ENCODE data around the gene RAB9B.

RAB9B gene

GRCh38 chrX:103806862-103807474 is 25.1 kb downstream of the RAB9B start:
- no peak for DNase-seq

GRCh38 chrX:103805860-103806259 is 26.2 kb downstream of the RAB9B start:
- no peak for DNase-seq

- no peak for DNase-seq
These were observed 31.7 kb downstream of the RAB9B start for GRCh38 chrX:103800318-103800717.

GRCh38 chrX:103797691-103798090 is 34.4 kb downstream of the RAB9B start:
- no peak for DNase-seq

GRCh38 chrX:103794119-103794518 is 37.9 kb downstream of the RAB9B start:
- no peak for DNase-seq

GRCh38 chrX:103793545-103793940 is 38.5 kb downstream of the RAB9B start:
- no peak for DNase-seq

- DNase-seq: no peak
These were observed 39.0 kb downstream of the RAB9B start for GRCh38 chrX:103792916-103793544.

- no peak for DNase-seq
These were observed 40.1 kb downstream of the RAB9B start for GRCh38 chrX:103791826-103792485.

GRCh38 chrX:103791228-103791627 is 40.8 kb downstream of the RAB9B start:
- peak; percentile 0 for DNase-seq

GRCh38 chrX:103789004-103789403 is 43.1 kb downstream of the RAB9B start:
- DNase-seq: no peak

GRCh38 chrX:103783971-103784370 is 48.1 kb downstream of the RAB9B start:
- no peak for DNase-seq

GRCh38 chrX:103783196-103783595 is 48.9 kb downstream of the RAB9B start:
- DNase-seq: no peak

- no peak for DNase-seq
These were observed 49.4 kb downstream of the RAB9B start for GRCh38 chrX:103782640-103783039.

- no peak for DNase-seq
These were observed 50.4 kb downstream of the RAB9B start for GRCh38 chrX:103781706-103782105.

GRCh38 chrX:103781062-103781402 is 51.0 kb downstream of the RAB9B start:
- no peak for DNase-seq

- no peak for DNase-seq
These were observed 51.6 kb downstream of the RAB9B start for GRCh38 chrX:103780336-103781061.

GRCh38 chrX:103779141-103779789 is 52.8 kb downstream of the RAB9B start:
- peak; percentile 73 for DNase-seq

GRCh38 chrX:103776546-103776945 is 55.5 kb downstream of the RAB9B start, which contains the start of gene PLP1:
Gene PLP1, plus strand, starts transcription at chrX:103776840. Its CDS starts 156 bp downstream, at chrX:103776996.
- no peak for DNase-seq

- DNase-seq: peak; percentile 7
These were observed 57.9 kb downstream of the RAB9B start for GRCh38 chrX:103774070-103774642.

- no peak for DNase-seq
These were observed 58.6 kb downstream of the RAB9B start for GRCh38 chrX:103773445-103773844.
